H1 (cell line): Measurements from ENCODE around the gene LRFN3. TPM values are rescaled to one million over a fixed set of nuclear protein-coding genes. Genes with fewer than 3 reads are reported as not detected.

Experiments used
- CTCF ChIA-PET: fragments of 300-600 bp; sonication (Branson Sonifier 250); formaldehyde crosslinking; loops from one replicate; lab custom pipeline; 2021; ENCODE audit not compliant: partially characterized antibody; lab: Charles Lee
- POLR2A ChIA-PET: fragments of 300-600 bp; sonication (Branson Sonifier 250); formaldehyde crosslinking; loops from one replicate; lab custom pipeline; 2021; ENCODE audit warnings: inconsistent platforms; ENCODE audit not compliant: partially characterized antibody; lab: Charles Lee
- DNase-seq, 2 experiments: peaks; one replicate each; pipeline versions ENCODE4 v3.0.0 to v3.0.0-alpha.2; 2010 to 2022; ENCODE audit warnings: low spot score in 2 of 2, low read depth in 1 of 2, mixed read lengths in 1 of 2
- FAIRE-seq: peaks from 2 replicates; lab custom pipeline; 2011; peaks lifted over from hg19 to GRCh38; lab: Jason Lieb, UNC
- H2AFZ ChIP-seq: 2 replicates; pipeline ENCODE4 v1.8.1; 2012; ENCODE audit warnings: low read length, inconsistent platforms
- H2AK5ac ChIP-seq: 2 replicates; pipeline ENCODE4 v1.6.1; 2013; ENCODE audit warnings: low read depth, low read length
- H2BK120ac ChIP-seq: replicated peaks from 2 replicates; pipeline ENCODE3; 2013; ENCODE audit warnings: low read depth, low read length, inconsistent platforms
- H2BK12ac ChIP-seq: 2 replicates; pipeline ENCODE4 v1.6.1; 2013; ENCODE audit warnings: low read depth, low read length
- H2BK15ac ChIP-seq: 2 replicates; pipeline ENCODE4 v1.6.1; 2013; ENCODE audit warnings: low read length
- H2BK20ac ChIP-seq: 2 replicates; pipeline ENCODE4 v1.6.1; 2013; ENCODE audit warnings: low read length
- H2BK5ac ChIP-seq: 2 replicates; pipeline ENCODE4 v1.6.1; 2013; ENCODE audit warnings: low read depth, low read length
- H3K14ac ChIP-seq: 2 replicates; pipeline ENCODE4 v1.6.1; 2013; ENCODE audit warnings: inconsistent platforms; ENCODE audit not compliant: insufficient read length
- H3K18ac ChIP-seq: 2 replicates; pipeline ENCODE4 v1.6.1; 2013; ENCODE audit warnings: low read length; ENCODE audit errors: extremely low read depth
- H3K23ac ChIP-seq: 2 replicates; pipeline ENCODE4 v1.6.1; 2013; ENCODE audit warnings: inconsistent platforms; ENCODE audit not compliant: insufficient read length
- H3K23me2 ChIP-seq: 2 replicates; pipeline ENCODE4 v1.6.1; 2013; ENCODE audit warnings: low read depth, low read length
- H3K27ac ChIP-seq: 2 replicates; pipeline ENCODE4 v1.6.1; 2011; ENCODE audit warnings: low read depth, low read length, inconsistent platforms
- H3K27me3 ChIP-seq, 4 experiments: replicated peaks in 1 of 4; 1 replicate in 1 of 4; 2 replicates in 3 of 4; pipeline versions ENCODE4 v1.6.1 to v1.8.1; 2011 to 2013; ENCODE audit warnings: low read length in 3 of 4, mild to moderate bottlenecking in 3 of 4, inconsistent platforms in 2 of 4, mixed read lengths in 2 of 4, moderate library complexity in 1 of 4; ENCODE audit not compliant: control insufficient read depth in 3 of 4, insufficient read depth in 3 of 4; ENCODE audit errors: extremely low read depth in 1 of 4
- H3K36me3 ChIP-seq, 4 experiments: 2 replicates each; pipeline versions ENCODE4 v1.6.1 to v1.8.1; 2011 to 2013; ENCODE audit warnings: mild to moderate bottlenecking in 4 of 4, low read length in 3 of 4, moderate library complexity in 2 of 4, control low read depth in 1 of 4, inconsistent platforms in 1 of 4; ENCODE audit not compliant: insufficient read depth in 4 of 4, control insufficient read depth in 2 of 4
- H3K4ac ChIP-seq: replicated peaks from 2 replicates; pipeline ENCODE3; 2013; ENCODE audit warnings: low read length, low read depth, mixed read lengths, inconsistent platforms; ENCODE audit not compliant: insufficient read length
- H3K4me1 ChIP-seq, 4 experiments: replicated peaks in 1 of 4; 1 replicate in 1 of 4; 2 replicates in 3 of 4; pipeline versions ENCODE4 v1.6.1 to v1.8.1; 2011 to 2013; ENCODE audit warnings: low read length in 3 of 4, inconsistent platforms in 2 of 4, mixed read lengths in 1 of 4; ENCODE audit not compliant: insufficient read depth in 4 of 4, control insufficient read depth in 3 of 4
- H3K4me2 ChIP-seq, 2 experiments: 2 replicates each; pipeline versions ENCODE4 v1.6.1 to v1.8.1; 2011 to 2013; ENCODE audit warnings: low read depth in 2 of 2, low read length in 2 of 2, control low read depth in 1 of 2, inconsistent platforms in 1 of 2, mild to moderate bottlenecking in 1 of 2; ENCODE audit not compliant: insufficient read depth in 1 of 2
- H3K4me3 ChIP-seq, 4 experiments: fragments of 200-600, 300-600 bp in 1 of 4; sonication (generic), shearing (Covaris generic), sonication (Bioruptor Twin) in 1 of 4; 2 replicates each; pipeline versions ENCODE4 v1.5.1 to v1.8.1; 2011 to 2016; ENCODE audit warnings: low read length in 4 of 4, low read depth in 3 of 4, control low read depth in 2 of 4, inconsistent platforms in 2 of 4, mild to moderate bottlenecking in 2 of 4, mixed read lengths in 1 of 4, moderate library complexity in 1 of 4; ENCODE audit not compliant: insufficient read depth in 2 of 4; ENCODE audit errors: extremely low read depth in 1 of 4
- H3K56ac ChIP-seq: replicated peaks from 2 replicates; pipeline ENCODE3; 2013; ENCODE audit warnings: low read depth, mild to moderate bottlenecking, mixed read lengths, low read length, inconsistent platforms; ENCODE audit not compliant: insufficient read length
- H3K79me1 ChIP-seq: 2 replicates; pipeline ENCODE4 v1.6.1; 2013; ENCODE audit warnings: low read depth, low read length, control low read depth
- H3K79me2 ChIP-seq, 2 experiments: 2 replicates each; pipeline versions ENCODE4 v1.6.1 to v1.8.1; 2012 to 2013; ENCODE audit warnings: low read length in 2 of 2, mild to moderate bottlenecking in 2 of 2, inconsistent platforms in 1 of 2; ENCODE audit not compliant: insufficient read depth in 2 of 2, control insufficient read depth in 1 of 2
- H3K9ac ChIP-seq, 4 experiments: replicated peaks in 1 of 4; 1 replicate in 1 of 4; 2 replicates in 3 of 4; pipeline versions ENCODE4 v1.6.1 to v1.8.1; 2011 to 2013; ENCODE audit warnings: low read depth in 3 of 4, low read length in 3 of 4, control low read depth in 2 of 4, mild to moderate bottlenecking in 2 of 4, moderate library complexity in 2 of 4, inconsistent platforms in 1 of 4; ENCODE audit errors: extremely low read depth in 1 of 4
- H3K9me3 ChIP-seq, 2 experiments: 2 replicates each; pipeline versions ENCODE4 v1.6.1 to v1.8.1; 2012 to 2013; ENCODE audit warnings: mild to moderate bottlenecking in 2 of 2, moderate library complexity in 2 of 2, control low read depth in 1 of 2, inconsistent platforms in 1 of 2, low read depth in 1 of 2, low read length in 1 of 2, mixed read lengths in 1 of 2; ENCODE audit not compliant: insufficient read depth in 2 of 2
- H4K20me1 ChIP-seq, 2 experiments: replicated peaks in 1 of 2; 2 replicates each; pipeline versions ENCODE3 to v1.8.1; 2011 to 2013; ENCODE audit warnings: inconsistent platforms in 2 of 2, low read length in 2 of 2, mild to moderate bottlenecking in 1 of 2; ENCODE audit not compliant: insufficient read depth in 2 of 2, control insufficient read depth in 1 of 2
- H4K5ac ChIP-seq: 2 replicates; pipeline ENCODE4 v1.6.1; 2013; ENCODE audit warnings: low read length, low read depth, mixed read lengths, inconsistent platforms; ENCODE audit not compliant: insufficient read length
- H4K8ac ChIP-seq: 2 replicates; pipeline ENCODE4 v1.8.0; 2013; ENCODE audit warnings: mild to moderate bottlenecking, moderate library complexity, low read length, inconsistent platforms; ENCODE audit not compliant: insufficient read depth; ENCODE audit errors: extremely low read depth
- H4K91ac ChIP-seq: replicated peaks from 2 replicates; pipeline ENCODE3; 2013; ENCODE audit warnings: low read length, mixed read lengths, inconsistent platforms; ENCODE audit not compliant: insufficient read length
- CTBP2 ChIP-seq: IDR thresholded peaks from 2 replicates; pipeline ENCODE4 v1.7.0; 2011; ENCODE audit warnings: borderline replicate concordance, mild to moderate bottlenecking, moderate library complexity, mixed read lengths, low read length; ENCODE audit not compliant: insufficient read depth, insufficient read length
- KDM1A ChIP-seq: fragments of 200-600, 300-600 bp; sonication (generic); IDR thresholded peaks from 2 replicates; pipeline ENCODE4 v1.7.1; 2016; ENCODE audit warnings: mild to moderate bottlenecking, low read length, borderline replicate concordance
- WGBS, 2 experiments: shearing (Covaris generic) in 1 of 2; methylation state at CpG; one replicate each; pipeline versions ENCODE4 v1.1.6 to v1.1.7; 2013 to 2015; ENCODE audit warnings: low lambda C conversion rate in 2 of 2, mixed read lengths in 2 of 2, inconsistent platforms in 1 of 2, low coverage in 1 of 2, missing lambda C conversion rate in 1 of 2; ENCODE audit not compliant: insufficient replicate concordance in 2 of 2, insufficient coverage in 1 of 2, insufficient read length in 1 of 2; ENCODE audit errors: extremely low coverage in 1 of 2, missing lambda C conversion rate in 1 of 2; 5-methylcytosine and 5-hydroxymethylcytosine counted together
- polyA plus RNA-seq, 7 experiments: library from polyadenylated mRNA; depleted of rRNA in 3 of 7; stranded (reverse) in 5 of 7; unstranded in 2 of 7; fragments of >200 nt in 5 of 7; fragments of 200-250 nt in 2 of 7; gene quantifications; 1 replicate in 5 of 7; 2 replicates in 1 of 7; 4 replicates in 1 of 7; pipeline versions ENCODE4 v1.2.1 to v1.2.3, GENCODE V29; 2011 to 2013; ENCODE audit warnings: missing spikeins in 2 of 7, mixed read lengths in 2 of 7
- total RNA-seq: library from RNA; stranded (reverse); fragmentation: NEBNext Ultra II Directional; extraction: Animal tissue kit (Norgen Biotek cat#: 25700); gene quantifications from 2 replicates; pipeline ENCODE4 v1.2.1, GENCODE V29; 2021

The LRFN3 gene
- total and polyA plus RNA-seq, 2 of the 8 experiments (the other 6 are each of a cell fraction or from before 2014, with no cell fraction given), result 4.6 to 16.8 TPM

DNA sequence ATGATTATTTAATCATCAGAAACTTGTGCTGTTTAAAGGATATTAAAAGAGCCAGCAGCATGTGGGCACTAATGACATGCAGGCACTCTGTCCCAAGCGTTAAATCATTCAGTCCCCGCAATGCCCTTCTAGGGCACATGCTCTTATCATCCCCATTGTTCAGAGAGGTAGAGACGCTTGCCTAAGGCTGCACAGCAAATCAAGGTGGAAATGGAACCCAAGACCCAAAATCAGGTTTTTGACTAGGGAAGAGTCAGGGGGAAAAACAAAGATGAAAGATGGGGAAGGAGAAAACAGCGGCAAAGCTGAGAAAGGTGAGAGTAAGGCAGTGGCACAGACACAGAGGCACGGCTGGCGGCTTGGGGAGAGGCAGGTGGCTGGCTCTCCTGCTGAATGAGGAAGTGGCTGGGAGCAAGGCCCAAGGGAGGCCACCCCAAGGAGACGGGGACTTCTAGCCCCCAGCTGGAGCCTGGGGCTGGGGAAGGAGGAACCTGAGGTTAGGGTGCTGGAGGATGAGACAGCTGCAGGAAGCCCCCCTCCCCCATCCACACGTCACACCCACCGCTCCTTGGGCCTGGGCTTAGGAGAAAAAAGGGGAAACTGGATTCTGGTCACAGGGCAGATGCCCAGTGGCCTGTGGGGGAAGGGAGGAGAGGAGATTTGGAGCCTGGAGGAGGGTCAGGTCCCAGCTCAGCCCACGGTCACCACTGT is 27.0 kb upstream of the LRFN3 start:
- Histone ChIP-seq H3K56ac (no peak overlapping the region), H4K5ac (no peak overlapping the region), H3K79me2 (no peaks in the 10 kb centered on the region), H3K9ac (no peak overlapping the region), H2BK15ac (peak overlapping the region; percentile 61; the same call in 1 of the 2 replicates), H3K27ac (peak overlapping the region; percentile 47; the same call in 1 of the 2 replicates), H2BK120ac (no peak overlapping the region), H3K23ac (no peak overlapping the region), H3K14ac (no peak overlapping the region), H3K36me3 (no peaks in the 10 kb centered on the region), H2BK12ac (peak overlapping the region; percentile 95; the same call in 1 of the 2 replicates), H2AK5ac (no peak overlapping the region), H2AFZ (peak overlapping the region; percentile 84; the same call in 1 of the 2 replicates), H3K4me2 (no peak overlapping the region), H3K23me2 (no peaks in the 10 kb centered on the region), H3K4me1 (peaks cover 0 to 17% (median 7%) of the 10 kb centered on the region in 4 experiments; a peak in 4 of 7 replicates), H3K27me3 (no peaks in the 10 kb centered on the region), H3K4me3 (no peak overlapping the region), H4K20me1 (no peaks in the 10 kb centered on the region), H3K4ac (no peak overlapping the region), H4K91ac (no peak overlapping the region), H3K79me1 (no peaks in the 10 kb centered on the region), H3K18ac (no peak overlapping the region), H2BK20ac (no peak overlapping the region), H4K8ac (peak overlapping the region; percentile 86; the same call in 1 of the 2 replicates), H3K9me3 (no peaks in the 10 kb centered on the region), H2BK5ac (no peak overlapping the region; the same call in 1 of the 2 replicates)
- 84% methylated on average over 9 of the region's 10 CpGs; no CpG with 5 or more reads in 1 of the 2 experiments for WGBS, 2 experiments
- DNase-seq, result no peak
- CTCF ChIA-PET, result interaction anchor here (0.8 to 1.3 kb wide), 4 partner anchors 14 to 40 kb away, joined by 3 to 4 read pairs (median 3); no protein-coding TSS in a partner anchor
- FAIRE-seq, result no peak
- POLR2A ChIA-PET, result no interaction called here
- TF ChIP-seq CTBP2 (no peak), KDM1A (peak; percentile 89)
